ENCODE measurements around the gene ZKSCAN4.

Gene ZKSCAN4

GRCh38 chr6:28243946-28244345 lies 8.1 kb downstream of the ZKSCAN4 start:
- peaks cover 21% of the 10 kb centered on the region for H3K36me3 ChIP-seq

GRCh38 chr6:28240471-28240870 lies 11.6 kb downstream of the ZKSCAN4 start:
- Histone ChIP-seq H3K4me3 (ENCODE audit: low read depth, low read length) (no peak overlapping the region), H3K9me3 (no peaks in the 10 kb centered on the region), H3K27me3 (no peaks in the 10 kb centered on the region), H3K36me3 (peaks cover 11% of the 10 kb centered on the region), H3K4me1 (no peaks in the 10 kb centered on the region)
- TF ChIP-seq CTCF (IDR thresholded peaks at IDR 0.05; ENCODE audit: low read depth, low read length): no peak
- no peak for DNase-seq

More at GRCh38 chr6:28243946-28244345, 8.1 kb downstream of the ZKSCAN4 start:
- Histone ChIP-seq H3K4me1 (no peaks in the 10 kb centered on the region), H3K27me3 (no peaks in the 10 kb centered on the region), H3K9me3 (no peaks in the 10 kb centered on the region), H3K4me3 (ENCODE audit: low read depth, low read length) (no peak overlapping the region)
- TF ChIP-seq CTCF (IDR thresholded peaks at IDR 0.05; ENCODE audit: low read depth, low read length): no peak
- DNase-seq: no peak

- H3K4me3 ChIP-seq (ENCODE audit: low read depth, low read length): no peak overlapping the region
- H3K27me3 ChIP-seq: no peaks in the 10 kb centered on the region
- no peaks in the 10 kb centered on the region for H3K9me3 ChIP-seq
- H3K36me3 ChIP-seq: peaks cover 4% of the 10 kb centered on the region
- no peaks in the 10 kb centered on the region for H3K4me1 ChIP-seq
- DNase-seq: no peak
- TF ChIP-seq CTCF (IDR thresholded peaks at IDR 0.05; ENCODE audit: low read depth, low read length): no peak
Measured at GRCh38 chr6:28239636-28240035, 12.4 kb downstream of the ZKSCAN4 start.

- Histone ChIP-seq H3K36me3 (peaks cover 25% of the 10 kb centered on the region), H3K4me3 (ENCODE audit: low read depth, low read length) (no peak overlapping the region), H3K27me3 (no peaks in the 10 kb centered on the region), H3K9me3 (no peaks in the 10 kb centered on the region), H3K4me1 (no peaks in the 10 kb centered on the region)
- no peak for TF ChIP-seq CTCF (IDR thresholded peaks at IDR 0.05; ENCODE audit: low read depth, low read length)
- DNase-seq: no peak
Measured at GRCh38 chr6:28235912-28236452, 16.1 kb downstream of the ZKSCAN4 start.

GRCh38 chr6:28232785-28233184 lies 19.3 kb downstream of the ZKSCAN4 start:
- H3K4me3 ChIP-seq (ENCODE audit: low read depth, low read length): no peak overlapping the region
- no peaks in the 10 kb centered on the region for H3K27me3 ChIP-seq
- H3K36me3 ChIP-seq: peaks cover 43% of the 10 kb centered on the region
- DNase-seq: no peak
- no peak for TF ChIP-seq CTCF (IDR thresholded peaks at IDR 0.05; ENCODE audit: low read depth, low read length)
- no peaks in the 10 kb centered on the region for H3K4me1 ChIP-seq
- H3K9me3 ChIP-seq: no peaks in the 10 kb centered on the region

- no peak for TF ChIP-seq CTCF (IDR thresholded peaks at IDR 0.05; ENCODE audit: low read depth, low read length)
- Histone ChIP-seq H3K9me3 (no peaks in the 10 kb centered on the region), H3K27me3 (no peaks in the 10 kb centered on the region), H3K36me3 (peaks cover 31% of the 10 kb centered on the region), H3K4me1 (no peaks in the 10 kb centered on the region), H3K4me3 (ENCODE audit: low read depth, low read length) (no peak overlapping the region)
- DNase-seq: no peak
Measured at GRCh38 chr6:28226460-28226859, 25.6 kb downstream of the ZKSCAN4 start.
